IMR-90 (cell line): ENCODE data around the gene HEATR3.

Source experiments
- CTCF ChIP-seq: conservative IDR thresholded peaks from 2 replicates; pipeline ENCODE4 v1.5.1; 2012; ENCODE audit warnings: mild to moderate bottlenecking, low read depth, low read length, improper control_type of control experiment
- POLR2A ChIP-seq: IDR thresholded peaks from 2 replicates; pipeline ENCODE4 v1.6.1; 2012; ENCODE audit warnings: mild to moderate bottlenecking, low read depth, low read length
- SMC3 ChIP-seq: fragments of 150-350 bp; IDR thresholded peaks from 2 replicates; pipeline ENCODE4 v1.6.1; 2016; ENCODE audit warnings: low read depth, mild to moderate bottlenecking, antibody characterized with exemption, low read length, moderate library complexity

- TF ChIP-seq CTCF (no peak), SMC3 (no peak), POLR2A (no peak)
These were observed 34.3 kb downstream of the HEATR3 start for GRCh38 chr16:50099957-50100648.
